AG09319 (cell line): Measurements from ENCODE around the gene LSAMP.

Source experiments
- DNase-seq: peaks from one replicate; pipeline ENCODE4 v3.0.0-alpha.2; 2010; ENCODE audit warnings: low read depth; ENCODE audit errors: extremely low read depth
- CTCF ChIP-seq: IDR thresholded peaks from 2 replicates; pipeline ENCODE4 v1.5.1; 2011; ENCODE audit warnings: low read depth, mild to moderate bottlenecking, inconsistent platforms, low read length, moderate library complexity

Gene LSAMP

GRCh38 chr3:115905871-115906270 lies 539.4 kb downstream of the LSAMP start:
- DNase-seq = no peak
- TF ChIP-seq CTCF = no peak

- no peak for DNase-seq
- no peak for TF ChIP-seq CTCF
Measured at GRCh38 chr3:115903843-115904242, 541.4 kb downstream of the LSAMP start.

GRCh38 chr3:115901008-115901407 lies 544.3 kb downstream of the LSAMP start:
- no peak for TF ChIP-seq CTCF

GRCh38 chr3:115899535-115899934 lies 545.8 kb downstream of the LSAMP start:
- no peak for TF ChIP-seq CTCF
- no peak for DNase-seq

More at GRCh38 chr3:115901008-115901407, 544.3 kb downstream of the LSAMP start:
- DNase-seq = no peak

GRCh38 chr3:115898656-115899410 lies 546.5 kb downstream of the LSAMP start:
- DNase-seq = no peak
- TF ChIP-seq CTCF = no peak

- no peak for TF ChIP-seq CTCF
Measured at GRCh38 chr3:115891006-115891636, 554.2 kb downstream of the LSAMP start.

GRCh38 chr3:115890579-115890978 lies 554.7 kb downstream of the LSAMP start:
- DNase-seq = no peak
- no peak for TF ChIP-seq CTCF

More at GRCh38 chr3:115891006-115891636, 554.2 kb downstream of the LSAMP start:
- DNase-seq = no peak
